Stimulated activated naive B cell treated with anti-CD40 and anti-IgM and Interleukin-4, amounts not matched to agents 10 μg/mL and 1 μg/mL and 100 μg/mL, for 72 hours (primary cell): ENCODE measurements around the gene SLC5A11.

Experiments
- ATAC-seq, 2 donors: fragments of 150-1000 bp; cut with Tn5 transposase; replicated peaks; 2 replicates each; pipeline ENCODE4 v1.10.0; 2021; ENCODE audit warnings: moderate library complexity in 1 of 2
- DNase-seq: peaks from one replicate; pipeline ENCODE4 v3.0.0; 2021
- H3K27ac Mint-ChIP-seq: one replicate; pipeline ENCODE4 v1.8.0; 2022; ENCODE audit warnings: mild to moderate bottlenecking, mixed read lengths
- H3K27me3 Mint-ChIP-seq, 2 donors: one replicate each; pipeline ENCODE4 v1.8.0; 2022; ENCODE audit warnings: mixed read lengths in 2 of 2
- H3K36me3 Mint-ChIP-seq, 2 donors: one replicate each; pipeline ENCODE4 v1.8.0; 2022; ENCODE audit warnings: mixed read lengths in 2 of 2, mild to moderate bottlenecking in 1 of 2
- H3K4me1 Mint-ChIP-seq, 2 donors: one replicate each; pipeline ENCODE4 v1.8.0; 2022; ENCODE audit warnings: mixed read lengths in 2 of 2, mild to moderate bottlenecking in 1 of 2
- H3K4me3 Mint-ChIP-seq, 2 donors: one replicate each; pipeline ENCODE4 v1.8.0; 2022; ENCODE audit warnings: mild to moderate bottlenecking in 2 of 2, mixed read lengths in 2 of 2, moderate library complexity in 1 of 2
- H3K9me3 Mint-ChIP-seq, 2 donors: one replicate each; pipeline ENCODE4 v1.8.0; 2022; ENCODE audit warnings: mixed read lengths in 2 of 2, mild to moderate bottlenecking in 1 of 2

SLC5A11 gene

GRCh38 chr16:24957887-24958286, 112.1 kb downstream of the SLC5A11 start:
- H3K4me3 Mint-ChIP-seq = no peak overlapping the region
- ATAC-seq (no peak), DNase-seq (no peak)
- H3K27me3 Mint-ChIP-seq = no peaks in the 10 kb centered on the region
- peaks cover 68 to 72% of the 10 kb centered on the region in 2 donors for H3K36me3 Mint-ChIP-seq
- peaks cover 13 to 37% of the 10 kb centered on the region in 2 donors for H3K4me1 Mint-ChIP-seq
- H3K27ac Mint-ChIP-seq = peak overlapping the region; percentile 59
- peaks cover 2 to 4% of the 10 kb centered on the region in 2 donors for H3K9me3 Mint-ChIP-seq
